AML-193 (cell line): ENCODE measurements around the gene PBXIP1.
"Not testable (repeated sequence)": the region's sequence is repeated elsewhere in the genome, so short reads cannot be mapped to it uniquely, and the experiment has no call there.

ENCODE experiments used
- DNase-seq, 2 experiments: peaks; one replicate each; lab custom pipeline; 2025; lab: John Stamatoyannopoulos, UW

Gene PBXIP1

DNA sequence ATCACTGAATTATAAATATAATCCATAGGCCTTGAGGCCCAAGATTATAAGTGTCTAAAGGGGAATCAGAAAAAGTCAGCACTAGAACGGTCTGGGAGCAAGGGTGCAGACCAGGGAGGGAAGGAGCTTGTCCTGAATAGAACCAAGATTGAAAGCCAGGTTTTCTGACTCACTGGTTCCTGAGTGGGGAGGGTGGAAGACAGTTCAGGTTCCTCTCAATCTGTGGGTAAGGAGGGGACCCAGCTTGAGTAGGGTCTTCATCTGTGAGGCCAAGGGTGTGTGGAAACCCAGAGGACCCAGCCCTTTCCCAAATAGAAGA is 38.3 kb upstream of the PBXIP1 start:
- no peak for DNase-seq

DNA sequence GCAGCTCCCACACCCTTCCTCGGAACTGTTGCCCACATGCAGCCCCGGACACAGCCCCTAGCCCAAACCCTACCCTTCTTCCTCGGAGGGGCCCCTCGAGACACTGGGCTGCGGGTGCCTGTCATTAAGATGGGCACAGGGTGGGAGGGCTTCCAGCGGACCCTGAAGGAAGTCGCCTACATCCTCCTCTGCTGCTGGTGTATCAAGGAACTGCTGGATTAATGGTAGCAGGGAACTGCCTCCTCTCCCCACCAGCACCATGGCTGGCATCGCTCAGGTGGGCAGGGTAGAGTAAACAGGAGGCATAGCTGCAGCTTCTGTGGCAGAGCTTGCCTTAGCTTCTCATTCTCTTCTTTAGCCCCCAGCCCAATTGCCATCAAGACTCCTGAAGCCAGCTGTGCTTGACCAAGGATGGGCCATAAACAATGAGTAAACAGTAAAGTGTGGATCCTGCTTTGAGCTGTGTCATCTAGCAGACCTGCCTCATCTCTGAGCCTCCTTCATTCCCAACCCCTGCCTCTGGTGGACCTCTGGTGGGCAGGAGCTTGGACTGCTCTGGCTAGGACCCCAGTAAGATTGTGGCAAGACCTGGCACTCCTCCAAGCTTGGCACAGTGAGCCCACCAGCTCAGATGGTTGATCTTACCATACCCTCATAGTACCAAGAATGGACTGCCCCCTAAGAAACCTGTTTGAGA is 37.8 kb upstream of the PBXIP1 start, which contains the start of gene LENEP:
TSS of gene LENEP (plus strand) at position 15 of the 697 bp plus-strand sequence. CDS start at position 37, 22 bp downstream.
- no peak for DNase-seq

GRCh38 chr1:154992721-154993571 is 37.0 kb upstream of the PBXIP1 start:
- DNase-seq: no peak

DNA sequence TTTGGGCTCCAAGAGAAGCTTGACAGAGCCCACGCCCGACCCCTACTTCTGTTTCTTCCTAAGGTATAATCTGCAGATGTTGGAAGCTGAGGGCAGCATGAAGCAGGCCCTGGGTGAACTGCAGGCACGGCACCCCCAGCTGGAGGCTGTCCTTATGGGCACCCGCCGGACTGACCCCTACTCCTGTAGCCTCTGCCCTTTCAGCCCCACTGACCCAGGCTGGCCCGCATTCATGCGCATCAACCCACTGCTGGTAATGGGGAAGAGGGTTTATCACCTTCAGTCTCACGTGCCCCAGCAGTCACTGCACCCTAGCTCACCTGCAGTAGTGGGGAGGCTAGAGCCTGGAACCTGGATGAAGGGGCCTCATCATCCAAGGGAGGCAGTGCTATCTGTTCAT is 34.4 kb upstream of the PBXIP1 start:
- DNase-seq: no peak

DNA sequence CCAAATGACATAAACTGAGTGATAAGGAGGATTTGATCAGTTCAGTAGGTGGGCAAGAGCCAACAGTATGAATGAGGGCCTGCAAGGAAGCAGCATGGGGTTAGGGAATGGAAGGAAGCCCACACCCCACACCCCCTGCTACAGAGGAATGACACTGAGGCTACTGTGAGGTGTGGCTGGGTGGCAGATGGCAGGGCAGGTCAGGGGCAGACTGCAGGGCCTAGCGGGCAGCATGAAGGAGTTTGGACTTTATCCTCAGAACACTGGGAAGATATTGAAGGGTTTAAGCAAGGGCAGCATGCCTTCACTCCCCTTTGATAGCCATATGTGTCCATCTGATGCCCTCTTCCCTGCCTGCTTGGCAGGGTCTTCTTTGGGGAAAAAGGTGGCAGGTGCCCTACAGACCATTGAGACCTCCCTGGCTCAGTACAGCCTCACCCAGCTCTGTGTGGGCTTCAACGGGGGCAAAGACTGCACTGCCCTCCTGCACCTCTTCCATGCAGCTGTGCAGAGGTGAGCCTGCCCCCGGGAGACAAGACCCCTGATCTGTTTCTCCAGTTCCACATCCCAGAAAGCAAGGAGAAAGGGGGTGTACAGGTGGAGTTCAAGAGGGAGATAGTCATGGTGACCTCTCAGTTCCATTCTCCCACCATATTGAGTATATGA is 33.4 kb upstream of the PBXIP1 start:
- DNase-seq: no peak

GRCh38 chr1:154988058-154988954 is 32.4 kb upstream of the PBXIP1 start:
- DNase-seq: peak in 1 of 2 experiments; percentile 32

- DNase-seq: no peak
These were observed 31.4 kb upstream of the PBXIP1 start for GRCh38 chr1:154987326-154987725.

DNA sequence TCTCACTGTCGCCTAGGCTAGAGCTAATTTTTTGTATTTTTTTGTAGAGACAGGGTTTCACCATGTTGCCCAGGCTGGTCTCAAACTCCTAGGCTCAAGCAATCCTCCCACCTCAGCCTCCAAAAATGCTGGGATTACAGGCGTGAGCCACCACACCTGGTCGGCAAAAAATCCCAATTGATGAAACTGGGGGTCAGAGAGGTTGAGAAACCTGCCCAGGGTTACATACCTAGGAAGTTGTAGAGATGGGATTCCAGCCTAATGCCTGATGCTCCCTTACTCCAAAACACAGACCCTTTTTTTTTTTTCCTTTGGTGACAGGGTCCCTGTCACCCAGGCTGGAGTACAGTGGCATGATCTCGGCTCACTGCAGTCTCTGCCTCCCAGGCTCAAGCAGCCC is 30.8 kb upstream of the PBXIP1 start:
- not testable (repeated sequence) for DNase-seq

- no peak for DNase-seq
These were observed 28.0 kb upstream of the PBXIP1 start for GRCh38 chr1:154983776-154984466.

- DNase-seq: peak; percentile 99
These were observed 27.2 kb upstream of the PBXIP1 start, which contains the start of gene FLAD1 for GRCh38 chr1:154982897-154983648. Gene FLAD1 (plus strand): TSS chr1:154983344. CDS start chr1:154983695, 351 bp downstream.

- no peak for DNase-seq
These were observed 26.4 kb upstream of the PBXIP1 start for GRCh38 chr1:154982341-154982740.

- DNase-seq: no peak
These were observed 22.5 kb upstream of the PBXIP1 start for GRCh38 chr1:154978360-154978759.

DNA sequence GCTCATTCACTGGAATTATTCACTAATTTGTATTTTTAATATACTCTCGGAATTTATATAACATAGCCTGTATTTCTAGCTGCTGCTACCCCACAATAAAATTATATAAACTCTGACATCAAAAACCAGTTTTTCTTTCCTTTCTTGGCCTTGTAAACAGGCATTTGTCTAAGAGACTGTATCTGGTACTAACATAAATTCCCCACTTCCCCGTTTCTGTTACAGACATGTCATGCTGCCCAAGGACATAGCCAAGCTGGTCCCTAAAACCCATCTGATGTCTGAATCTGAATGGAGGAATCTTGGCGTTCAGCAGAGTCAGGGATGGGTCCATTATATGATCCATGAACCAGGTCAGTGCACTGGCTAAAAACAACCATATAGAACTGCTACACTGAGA is 21.9 kb upstream of the PBXIP1 start:
- DNase-seq: not testable (repeated sequence)

DNA sequence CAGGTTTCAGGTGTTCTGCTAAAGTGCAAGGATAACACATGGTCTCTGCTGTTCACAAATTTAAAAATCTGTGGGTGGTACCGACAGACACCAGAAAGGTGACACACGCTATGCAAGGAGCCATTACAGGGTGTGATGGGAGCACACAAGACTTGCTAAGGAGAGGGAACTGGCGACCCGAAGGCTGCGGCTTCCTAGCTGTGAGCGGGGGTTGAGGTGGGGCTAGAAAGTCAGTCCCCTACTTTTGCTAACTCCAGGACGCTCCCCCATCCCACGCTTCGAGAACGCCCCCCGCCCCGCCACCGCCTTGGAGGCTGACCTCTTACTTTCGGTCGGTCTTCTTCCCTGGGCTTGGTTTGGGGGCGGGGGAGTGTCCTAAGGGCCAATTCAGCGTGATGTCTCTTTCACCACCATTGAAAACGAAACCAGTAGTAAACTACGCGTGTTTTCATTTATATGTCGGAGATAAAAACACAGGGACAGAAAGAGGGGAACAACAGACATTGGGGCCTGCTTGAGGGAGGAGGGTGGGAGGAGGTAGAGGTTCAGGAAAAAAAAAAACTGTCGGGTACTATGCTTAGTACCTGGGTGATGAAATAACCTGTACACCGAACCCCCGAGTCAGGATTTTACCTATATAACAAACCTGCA is 19.6 kb upstream of the PBXIP1 start:
- DNase-seq: peak in 1 of 2 experiments; percentile 23

DNA sequence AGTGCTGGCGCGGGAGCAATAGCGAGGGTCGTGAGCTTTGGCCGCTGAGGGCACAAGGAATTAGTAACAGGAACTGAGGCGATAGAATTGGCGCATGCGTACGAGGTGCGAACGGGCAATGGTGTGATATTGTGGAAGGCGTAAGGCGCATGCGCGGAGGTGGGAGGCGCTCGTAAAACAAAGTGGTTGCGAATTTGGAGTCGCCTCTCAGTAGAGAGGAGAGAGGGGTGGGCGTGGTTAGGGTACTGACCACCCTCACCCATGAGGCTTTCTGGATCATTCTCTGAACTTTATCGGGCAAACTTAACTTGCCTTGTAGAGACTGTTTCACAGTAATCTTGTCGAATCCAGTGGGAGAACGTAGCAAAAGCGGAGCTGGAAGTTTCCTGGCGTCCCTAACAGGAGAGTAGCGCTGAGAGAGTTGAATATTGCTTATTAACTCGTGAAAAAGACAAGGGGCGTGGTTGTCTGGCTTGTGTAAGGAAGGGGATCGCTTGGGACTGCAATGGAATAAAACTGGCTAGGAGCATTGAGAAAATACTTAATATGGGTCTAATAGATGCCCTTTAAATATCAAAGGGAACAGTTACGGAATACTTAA is 19.0 kb upstream of the PBXIP1 start:
- peak; percentile 95 to 96 for DNase-seq

GRCh38 chr1:154974102-154974807 is 18.4 kb upstream of the PBXIP1 start, which contains the start of gene CKS1B:
Gene CKS1B (plus strand): TSS chr1:154974681. CDS start chr1:154974746, 65 bp downstream.
- DNase-seq: peak; percentile 99

DNA sequence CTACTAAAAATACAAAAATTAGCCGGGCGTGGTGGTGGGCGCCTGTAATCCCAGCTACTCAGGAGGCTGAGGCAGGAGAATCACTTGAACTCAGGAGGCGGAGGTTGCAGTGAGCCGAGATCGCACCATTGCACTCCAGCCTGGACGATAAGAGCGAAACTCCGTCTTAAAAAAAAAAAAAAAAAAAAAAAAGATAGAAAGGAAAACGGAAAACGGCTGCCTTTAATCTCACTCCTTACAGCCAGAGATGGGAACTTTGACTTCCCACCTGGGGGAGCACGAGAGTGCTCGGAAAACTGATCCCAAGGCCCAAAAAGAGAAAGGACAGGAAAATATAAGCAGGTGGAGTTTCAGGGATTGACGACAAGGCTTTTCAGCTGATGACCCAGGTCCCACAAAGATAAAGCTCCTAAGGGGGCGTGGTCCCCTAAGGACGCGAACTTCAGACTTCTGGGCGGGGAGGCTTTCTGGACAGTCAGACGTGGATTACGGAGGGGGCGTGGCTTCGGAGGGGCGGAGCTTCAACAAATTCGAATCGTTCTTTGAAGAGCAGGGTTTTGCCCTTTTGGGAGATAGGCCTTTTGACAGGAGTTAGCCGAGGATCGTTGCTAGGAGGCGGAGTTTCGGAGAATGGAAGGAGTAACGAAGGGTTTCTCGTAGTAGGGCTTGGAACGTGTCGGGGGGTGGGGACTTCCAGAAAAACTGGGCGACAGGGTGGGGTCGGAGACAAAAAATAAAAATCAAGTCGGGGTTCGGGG is 17.6 kb upstream of the PBXIP1 start:
- peak; percentile 87 to 91 for DNase-seq
